ENCODE measurements around the gene TMEM266.

TMEM266 gene

GRCh38 chr15:76206325-76206976 lies 146.7 kb downstream of the TMEM266 start:
- DNase-seq: no peak

GRCh38 chr15:76208084-76208785 lies 148.4 kb downstream of the TMEM266 start:
- DNase-seq: no peak

- DNase-seq: no peak
Observed at GRCh38 chr15:76208786-76209424, 149.1 kb downstream of the TMEM266 start.

- no peak for DNase-seq
Observed at GRCh38 chr15:76209523-76209922, 149.7 kb downstream of the TMEM266 start.

- no peak for DNase-seq
Observed at GRCh38 chr15:76209942-76210341, 150.2 kb downstream of the TMEM266 start.

GRCh38 chr15:76215634-76216033 lies 155.8 kb downstream of the TMEM266 start:
- DNase-seq: no peak

GRCh38 chr15:76217029-76217881 lies 157.5 kb downstream of the TMEM266 start:
- DNase-seq: no peak

- no peak for DNase-seq
Observed at GRCh38 chr15:76217882-76218217, 158.1 kb downstream of the TMEM266 start.

GRCh38 chr15:76221085-76221767 lies 161.4 kb downstream of the TMEM266 start:
- no peak for DNase-seq

- no peak for DNase-seq
Observed at GRCh38 chr15:76222159-76222558, 162.4 kb downstream of the TMEM266 start.

GRCh38 chr15:76223521-76223920 lies 163.7 kb downstream of the TMEM266 start:
- DNase-seq: no peak

GRCh38 chr15:76229266-76229665 lies 169.5 kb downstream of the TMEM266 start:
- DNase-seq: no peak

GRCh38 chr15:76233921-76234320 lies 174.1 kb downstream of the TMEM266 start:
- DNase-seq: no peak

- no peak for DNase-seq
Observed at GRCh38 chr15:76234337-76234889, 174.6 kb downstream of the TMEM266 start.

GRCh38 chr15:76235186-76235826 lies 175.5 kb downstream of the TMEM266 start:
- DNase-seq: peak; percentile 29

GRCh38 chr15:76236350-76236749 lies 176.6 kb downstream of the TMEM266 start:
- DNase-seq: no peak

GRCh38 chr15:76239786-76240185 lies 180.0 kb downstream of the TMEM266 start:
- no peak for DNase-seq

- no peak for DNase-seq
Observed at GRCh38 chr15:76245072-76245610, 185.4 kb downstream of the TMEM266 start.

- DNase-seq: no peak
Observed at GRCh38 chr15:76251717-76252116, 191.9 kb downstream of the TMEM266 start.

- peak; percentile 20 for DNase-seq
Observed at GRCh38 chr15:76252249-76252648, 192.5 kb downstream of the TMEM266 start.

GRCh38 chr15:76253691-76254473 lies 194.1 kb downstream of the TMEM266 start:
- DNase-seq: no peak

Data from activated CD4-positive, alpha-beta T cell treated with anti-CD3 and anti-CD28 coated beads, Interleukin-2, amount 50 U/mL, for 16 hours (primary cell).